GM23338 (cell line): ENCODE measurements around the gene TCEANC. TPM values are rescaled to one million over a fixed set of nuclear protein-coding genes. Genes with fewer than 3 reads are reported as not detected.

ENCODE experiments used
- ATAC-seq: fragments of 200-7000 bp; cut with Tn5 transposase; 3 replicates; pipeline ENCODE4 v1.9.1; 2020
- DNase-seq: peaks from one replicate; pipeline ENCODE4 v3.0.0-alpha.2; 2015; ENCODE audit warnings: low spot score
- H2AFZ ChIP-seq: fragments of 200-600 bp; sonication (generic); 2 replicates; pipeline ENCODE4 v1.8.0; 2016; ENCODE audit warnings: antibody characterized with exemption, mild to moderate bottlenecking, moderate library complexity
- H3F3A ChIP-seq: fragments of 200-600 bp; sonication (generic); replicated peaks from 2 replicates; pipeline ENCODE4 v1.8.0; 2017; ENCODE audit warnings: antibody characterized with exemption, mixed run types, low read depth
- H3K27ac ChIP-seq: fragments of 200-600 bp; sonication (generic); 2 replicates; pipeline ENCODE4 v1.6.1; 2016; ENCODE audit warnings: low read depth
- H3K27me3 ChIP-seq: fragments of 200-600 bp; sonication (generic); 2 replicates; pipeline ENCODE4 v1.8.0; 2016; ENCODE audit warnings: mild to moderate bottlenecking, mixed run types, moderate library complexity; ENCODE audit not compliant: insufficient read depth
- H3K36me3 ChIP-seq: fragments of 200-600 bp; sonication (generic); 2 replicates; pipeline ENCODE4 v1.8.0; 2016; ENCODE audit warnings: mild to moderate bottlenecking; ENCODE audit not compliant: insufficient read depth
- H3K4me1 ChIP-seq: fragments of 200-600 bp; sonication (generic); 2 replicates; pipeline ENCODE4 v1.8.0; 2016; ENCODE audit warnings: mild to moderate bottlenecking, moderate library complexity; ENCODE audit not compliant: insufficient read depth
- H3K4me2 ChIP-seq: fragments of 200-600 bp; sonication (generic); 2 replicates; pipeline ENCODE4 v1.7.1; 2017; ENCODE audit warnings: mixed run types
- H3K4me3 ChIP-seq: fragments of 200-600 bp; sonication (generic); 2 replicates; pipeline ENCODE4 v1.6.1; 2016; ENCODE audit warnings: mixed run types
- H3K79me2 ChIP-seq: fragments of 200-600 bp; sonication (generic); replicated peaks from 2 replicates; pipeline ENCODE4 v1.8.0; 2017; ENCODE audit warnings: mild to moderate bottlenecking; ENCODE audit not compliant: insufficient read depth
- H3K9me2 ChIP-seq: fragments of 200-600 bp; sonication (generic); 2 replicates; pipeline ENCODE4 v1.8.0; 2017; ENCODE audit not compliant: insufficient read depth
- H4K20me1 ChIP-seq: fragments of 200-600 bp; sonication (generic); replicated peaks from 2 replicates; pipeline ENCODE4 v1.8.0; 2017; ENCODE audit warnings: mild to moderate bottlenecking; ENCODE audit not compliant: insufficient read depth
- H3K27ac Mint-ChIP-seq: 2 replicates; pipeline ENCODE4 v1.8.0; 2020; ENCODE audit warnings: inconsistent platforms, mild to moderate bottlenecking, moderate library complexity, mixed read lengths
- H3K27me3 Mint-ChIP-seq: 3 replicates; pipeline ENCODE4 v1.8.0; 2022; ENCODE audit warnings: low read depth, mild to moderate bottlenecking, moderate library complexity, mixed read lengths, inconsistent platforms; ENCODE audit not compliant: insufficient read depth, poor library complexity
- H3K36me3 Mint-ChIP-seq: 3 replicates; pipeline ENCODE4 v1.8.0; 2021; ENCODE audit warnings: low read depth, mild to moderate bottlenecking, inconsistent platforms, moderate library complexity, mixed read lengths
- H3K4me1 Mint-ChIP-seq: 3 replicates; pipeline ENCODE4 v1.8.0; 2020; ENCODE audit warnings: mild to moderate bottlenecking, inconsistent platforms, mixed read lengths
- H3K4me3 Mint-ChIP-seq: 3 replicates; pipeline ENCODE4 v1.8.0; 2021; ENCODE audit warnings: moderate library complexity, mild to moderate bottlenecking, inconsistent platforms, mixed read lengths
- H3K9me3 Mint-ChIP-seq: 3 replicates; pipeline ENCODE4 v1.8.0; 2020; ENCODE audit warnings: moderate library complexity, mild to moderate bottlenecking, inconsistent platforms, mixed read lengths
- CREB1 ChIP-seq: fragments of 250-450 bp; sonication (Bioruptor Pico); IDR thresholded peaks from 2 replicates; pipeline ENCODE4 v1.5.0; 2020; ENCODE audit warnings: low read depth, mild to moderate bottlenecking, moderate library complexity
- CTCF ChIP-seq, 2 experiments: fragments of 200-600 bp in 1 of 2; sonication (generic) in 1 of 2; conservative IDR thresholded peaks; 2 replicates each; pipeline versions ENCODE4 v1.5.1 to v1.6.1; 2016 to 2017; ENCODE audit warnings: antibody characterized with exemption in 2 of 2, low read depth in 2 of 2, mild to moderate bottlenecking in 2 of 2, moderate library complexity in 1 of 2
- ETS1 ChIP-seq: IDR thresholded peaks from 2 replicates; pipeline ENCODE4 v1.6.1; 2016; ENCODE audit warnings: antibody characterized with exemption
- EZH2 ChIP-seq: fragments of 200-600 bp; sonication (generic); IDR thresholded peaks from one replicate; pipeline ENCODE4 v1.8.0; 2017; ENCODE audit warnings: antibody characterized with exemption, mild to moderate bottlenecking, low read depth; ENCODE audit not compliant: unreplicated experiment
- EZH2phosphoT487 ChIP-seq: fragments of 200-600 bp; sonication (generic); IDR thresholded peaks from one replicate; pipeline ENCODE4 v1.8.1; 2018; ENCODE audit warnings: antibody characterized with exemption; ENCODE audit not compliant: unreplicated experiment
- JUNB ChIP-seq: IDR thresholded peaks from one replicate; pipeline ENCODE4 v1.6.1; 2016; ENCODE audit warnings: antibody characterized with exemption; ENCODE audit not compliant: unreplicated experiment
- NANOG ChIP-seq: IDR thresholded peaks from 2 replicates; pipeline ENCODE4 v1.6.1; 2016; ENCODE audit warnings: antibody characterized with exemption, borderline replicate concordance
- POLR2AphosphoS5 ChIP-seq: IDR thresholded peaks from 2 replicates; pipeline ENCODE4 v1.6.1; 2016; ENCODE audit warnings: antibody characterized with exemption, low read depth
- REST ChIP-seq: IDR thresholded peaks from one replicate; pipeline ENCODE4 v1.6.1; 2018; ENCODE audit warnings: antibody characterized with exemption; ENCODE audit not compliant: unreplicated experiment
- STAT1 ChIP-seq: IDR thresholded peaks from one replicate; pipeline ENCODE4 v1.6.1; 2016; ENCODE audit warnings: antibody characterized with exemption; ENCODE audit not compliant: unreplicated experiment
- ZNF114 ChIP-seq: fragments of 250-450 bp; sonication (Bioruptor Pico); IDR thresholded peaks from 2 replicates; pipeline ENCODE4 v1.5.0; 2020; ENCODE audit warnings: mild to moderate bottlenecking, moderate library complexity
- ZNF331 ChIP-seq: fragments of 250-450 bp; sonication (Bioruptor Pico); IDR thresholded peaks from 2 replicates; pipeline ENCODE4 v1.5.0; 2020; ENCODE audit warnings: low read depth, mild to moderate bottlenecking, moderate library complexity
- ZNF462 ChIP-seq: fragments of 250-450 bp; sonication (Bioruptor Pico); IDR thresholded peaks from 2 replicates; pipeline ENCODE4 v1.5.0; 2020; ENCODE audit warnings: mild to moderate bottlenecking, moderate library complexity
- polyA plus RNA-seq: library from polyadenylated mRNA; unstranded; fragments of >200 nt; fragmentation: Nextera tagmentation; extraction: Ambion mirVana; gene quantifications from 2 replicates; pipeline ENCODE4 v1.2.1, GENCODE V29; 2016
- total RNA-seq: library from RNA; depleted of rRNA; stranded (reverse); fragments of >200 nt; shearing (Covaris generic); gene quantifications from 2 replicates; pipeline ENCODE4 v1.2.3, GENCODE V29; 2014

TCEANC gene
- total and polyA plus RNA-seq, 2 experiments from 2014 or later = 1.2 to 2.5 TPM

- H3K9me2 ChIP-seq = no peaks in the 10 kb centered on the region
- no peak overlapping the region for H3K4me3 ChIP-seq
- H3K27me3 ChIP-seq = peaks cover 10% of the 10 kb centered on the region; the same call in 1 of the 2 replicates
- no peak overlapping the region for H3K4me2 ChIP-seq
- no peak overlapping the region for H3K27ac ChIP-seq
- H3K36me3 ChIP-seq = no peaks in the 10 kb centered on the region
- H3K36me3 Mint-ChIP-seq = no peaks in the 10 kb centered on the region
- H3K27me3 Mint-ChIP-seq = no peaks in the 10 kb centered on the region
- peaks cover 10% of the 10 kb centered on the region for H3K79me2 ChIP-seq
- H3K27ac Mint-ChIP-seq = no peak overlapping the region
- H4K20me1 ChIP-seq = no peaks in the 10 kb centered on the region
- no peak for ATAC-seq
- TF ChIP-seq REST = no peak
- TF ChIP-seq CTCF (conservative IDR thresholded peaks at IDR 0.05; ENCODE audit: low read depth in 2 of 2) = no peak
- TF ChIP-seq JUNB = no peak
- no peak for TF ChIP-seq NANOG
- TF ChIP-seq ETS1 = no peak
- TF ChIP-seq ZNF331 (CRISPR knock-in tag) = no peak
- TF ChIP-seq ZNF114 (CRISPR knock-in tag) = no peak
- TF ChIP-seq EZH2 = no peak
- TF ChIP-seq CREB1 = no peak
- TF ChIP-seq ZNF462 = no peak
- no peak for TF ChIP-seq STAT1
- TF ChIP-seq EZH2phosphoT487 = no peak
- no peak for TF ChIP-seq POLR2AphosphoS5
- no peak overlapping the region for H2AFZ ChIP-seq
- peaks cover 4% of the 10 kb centered on the region; the same call in 1 of the 2 replicates for H3K4me1 ChIP-seq
- peaks cover 6% of the 10 kb centered on the region for H3K4me1 Mint-ChIP-seq
- no peak for DNase-seq
- H3K9me3 Mint-ChIP-seq = no peaks in the 10 kb centered on the region
- no peak overlapping the region for H3K4me3 Mint-ChIP-seq
- H3F3A ChIP-seq = no peaks in the 10 kb centered on the region
Measured at GRCh38 chrX:13685126-13685763, 32.3 kb downstream of the TCEANC start.
